ENCODE results near the gene CHDH.

The CHDH gene

GRCh38 chr3:53890726-53891475 lies 44.7 kb upstream of the CHDH start:
- H4K20me1 ChIP-seq (ENCODE audit: insufficient read depth, low read length), result no peaks in the 10 kb centered on the region
- H3K4me2 ChIP-seq (ENCODE audit: insufficient read depth, low read length), result no peak overlapping the region
- no peak overlapping the region for H3K9ac ChIP-seq (ENCODE audit: low read depth, low read length)
- no peak for ATAC-seq (ENCODE audit: insufficient read depth, low read depth)
- H2AFZ ChIP-seq (ENCODE audit: low read depth, low read length), result no peak overlapping the region
- no peaks in the 10 kb centered on the region for H3K79me2 ChIP-seq (ENCODE audit: insufficient read depth, low read length)
- H3K27ac ChIP-seq (ENCODE audit: low read length), result no peak overlapping the region
- H3K4me3 ChIP-seq (ENCODE audit: low read depth in 1 of 2, low read length in 2 of 2), result no peak overlapping the region
- no peak for DNase-seq
- peaks cover 25% of the 10 kb centered on the region for H3K27me3 ChIP-seq (ENCODE audit: insufficient read depth, low read length, poor library complexity)
- no peaks in the 10 kb centered on the region for H3K9me3 ChIP-seq (ENCODE audit: insufficient read depth, low read length, severe bottlenecking)
- peaks cover 2% of the 10 kb centered on the region; the same call in 1 of the 2 replicates for H3K4me1 ChIP-seq (ENCODE audit: insufficient read depth, low read length)
- TF ChIP-seq CTCF (IDR thresholded peaks at IDR 0.05; ENCODE audit: borderline replicate concordance, extremely low read depth, low read length, poor library complexity, severe bottlenecking), result no peak
- no peak for TF ChIP-seq EZH2 (IDR thresholded peaks at IDR 0.05; ENCODE audit: borderline replicate concordance, low read depth, low read length, severe bottlenecking)
- H3K36me3 ChIP-seq (ENCODE audit: insufficient read depth, low read length), result no peaks in the 10 kb centered on the region

- DNase-seq (no peak), ATAC-seq (ENCODE audit: insufficient read depth, low read depth) (no peak)
- no peak for TF ChIP-seq CTCF (IDR thresholded peaks at IDR 0.05; ENCODE audit: borderline replicate concordance, extremely low read depth, low read length, poor library complexity, severe bottlenecking)
- no peak for TF ChIP-seq EZH2 (IDR thresholded peaks at IDR 0.05; ENCODE audit: borderline replicate concordance, low read depth, low read length, severe bottlenecking)
- no peaks in the 10 kb centered on the region for H3K9me3 ChIP-seq (ENCODE audit: insufficient read depth, low read length, severe bottlenecking)
- H3K27me3 ChIP-seq (ENCODE audit: insufficient read depth, low read length, poor library complexity), result peaks cover 31% of the 10 kb centered on the region
- H3K79me2 ChIP-seq (ENCODE audit: insufficient read depth, low read length), result no peaks in the 10 kb centered on the region
- H3K4me1 ChIP-seq (ENCODE audit: insufficient read depth, low read length), result peaks cover 2% of the 10 kb centered on the region; the same call in 1 of the 2 replicates
- H3K4me2 ChIP-seq (ENCODE audit: insufficient read depth, low read length), result no peak overlapping the region
- no peak overlapping the region for H3K9ac ChIP-seq (ENCODE audit: low read depth, low read length)
- no peak overlapping the region for H2AFZ ChIP-seq (ENCODE audit: low read depth, low read length)
- H3K36me3 ChIP-seq (ENCODE audit: insufficient read depth, low read length), result no peaks in the 10 kb centered on the region
- no peak overlapping the region for H3K27ac ChIP-seq (ENCODE audit: low read length)
- no peaks in the 10 kb centered on the region for H4K20me1 ChIP-seq (ENCODE audit: insufficient read depth, low read length)
- H3K4me3 ChIP-seq (ENCODE audit: low read depth in 1 of 2, low read length in 2 of 2), result no peak overlapping the region
These were observed 42.0 kb upstream of the CHDH start for GRCh38 chr3:53888232-53888631.

DNA sequence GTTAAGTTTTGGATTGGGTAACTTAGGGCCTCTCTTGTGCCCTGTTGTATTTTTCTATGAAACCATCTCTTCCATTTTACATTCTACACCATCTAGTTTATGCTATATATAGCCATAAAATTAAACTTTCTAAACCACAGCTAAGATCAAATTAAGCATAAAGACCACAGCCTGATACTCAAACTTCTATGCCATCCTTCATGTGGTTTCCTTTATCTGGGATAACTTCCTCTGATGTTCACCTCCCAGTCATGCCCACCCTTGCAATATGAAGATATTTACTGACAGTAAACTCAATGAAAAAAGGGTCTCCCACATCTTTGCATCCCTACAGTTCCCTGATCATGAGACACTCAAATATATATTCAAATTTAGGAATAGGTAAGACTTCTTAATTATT lies 41.2 kb upstream of the CHDH start:
- ATAC-seq (ENCODE audit: insufficient read depth, low read depth) (peak; percentile 77), DNase-seq (no peak)
- Histone ChIP-seq H3K27ac (ENCODE audit: low read length) (no peak overlapping the region), H3K4me2 (ENCODE audit: insufficient read depth, low read length) (no peak overlapping the region), H3K27me3 (ENCODE audit: insufficient read depth, low read length, poor library complexity) (peaks cover 25% of the 10 kb centered on the region), H4K20me1 (ENCODE audit: insufficient read depth, low read length) (no peaks in the 10 kb centered on the region), H3K4me1 (ENCODE audit: insufficient read depth, low read length) (peaks cover 5% of the 10 kb centered on the region; the same call in 1 of the 2 replicates), H3K79me2 (ENCODE audit: insufficient read depth, low read length) (no peaks in the 10 kb centered on the region), H3K9me3 (ENCODE audit: insufficient read depth, low read length, severe bottlenecking) (no peaks in the 10 kb centered on the region), H3K9ac (ENCODE audit: low read depth, low read length) (no peak overlapping the region), H3K36me3 (ENCODE audit: insufficient read depth, low read length) (no peaks in the 10 kb centered on the region), H3K4me3 (ENCODE audit: low read depth in 1 of 2, low read length in 2 of 2) (no peak overlapping the region), H2AFZ (ENCODE audit: low read depth, low read length) (no peak overlapping the region)
- TF ChIP-seq EZH2 (IDR thresholded peaks at IDR 0.05; ENCODE audit: borderline replicate concordance, low read depth, low read length, severe bottlenecking) (no peak), CTCF (IDR thresholded peaks at IDR 0.05; ENCODE audit: borderline replicate concordance, extremely low read depth, low read length, poor library complexity, severe bottlenecking) (no peak)
